ENCODE results near the gene SLC4A11.

DNA sequence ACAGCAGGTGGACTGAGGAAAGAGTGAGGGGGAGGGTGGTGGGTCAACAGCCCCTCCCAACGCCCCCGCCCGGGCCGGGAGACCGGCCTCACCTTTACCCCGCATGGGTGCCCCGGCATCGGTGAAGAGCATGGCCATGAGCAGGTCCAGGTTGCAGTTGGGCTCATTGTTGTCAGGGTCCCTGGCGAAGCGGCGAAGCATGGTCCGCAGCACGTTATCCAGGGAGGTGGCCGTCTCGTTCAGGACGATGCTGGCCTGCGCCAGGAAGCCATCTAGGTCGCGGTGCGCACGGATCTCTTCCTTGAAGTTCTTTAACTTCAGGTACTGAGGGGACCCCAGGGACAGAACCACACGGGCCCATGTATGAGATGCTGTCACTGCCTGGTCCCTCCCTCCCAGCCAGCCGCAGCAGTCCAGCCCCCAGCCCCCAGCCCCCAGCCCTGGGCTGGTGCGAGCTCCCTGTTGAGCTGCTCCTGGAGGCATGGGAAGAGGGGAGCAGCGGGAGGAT is 4.9 kb downstream of the SLC4A11 start:
- no peak for TF ChIP-seq EZH2 (IDR thresholded peaks at IDR 0.05; ENCODE audit: borderline replicate concordance, insufficient read depth, low read length, poor library complexity, severe bottlenecking)
- TF ChIP-seq RAD21 (conservative IDR thresholded peaks at IDR 0.05) = no peak
- TF ChIP-seq, protein P1, sequence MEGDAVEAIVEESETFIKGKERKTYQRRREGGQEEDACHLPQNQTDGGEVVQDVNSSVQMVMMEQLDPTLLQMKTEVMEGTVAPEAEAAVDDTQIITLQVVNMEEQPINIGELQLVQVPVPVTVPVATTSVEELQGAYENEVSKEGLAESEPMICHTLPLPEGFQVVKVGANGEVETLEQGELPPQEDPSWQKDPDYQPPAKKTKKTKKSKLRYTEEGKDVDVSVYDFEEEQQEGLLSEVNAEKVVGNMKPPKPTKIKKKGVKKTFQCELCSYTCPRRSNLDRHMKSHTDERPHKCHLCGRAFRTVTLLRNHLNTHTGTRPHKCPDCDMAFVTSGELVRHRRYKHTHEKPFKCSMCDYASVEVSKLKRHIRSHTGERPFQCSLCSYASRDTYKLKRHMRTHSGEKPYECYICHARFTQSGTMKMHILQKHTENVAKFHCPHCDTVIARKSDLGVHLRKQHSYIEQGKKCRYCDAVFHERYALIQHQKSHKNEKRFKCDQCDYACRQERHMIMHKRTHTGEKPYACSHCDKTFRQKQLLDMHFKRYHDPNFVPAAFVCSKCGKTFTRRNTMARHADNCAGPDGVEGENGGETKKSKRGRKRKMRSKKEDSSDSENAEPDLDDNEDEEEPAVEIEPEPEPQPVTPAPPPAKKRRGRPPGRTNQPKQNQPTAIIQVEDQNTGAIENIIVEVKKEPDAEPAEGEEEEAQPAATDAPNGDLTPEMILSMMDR (IDR thresholded peaks at IDR 0.05; ENCODE audit: poor library complexity, severe bottlenecking) = no peak
- no peak for TF ChIP-seq POLR2AphosphoS5 (IDR thresholded peaks at IDR 0.05)
- TF ChIP-seq SMC3 (conservative IDR thresholded peaks at IDR 0.05; ENCODE audit: poor library complexity) = no peak
- TF ChIP-seq, protein P2, sequence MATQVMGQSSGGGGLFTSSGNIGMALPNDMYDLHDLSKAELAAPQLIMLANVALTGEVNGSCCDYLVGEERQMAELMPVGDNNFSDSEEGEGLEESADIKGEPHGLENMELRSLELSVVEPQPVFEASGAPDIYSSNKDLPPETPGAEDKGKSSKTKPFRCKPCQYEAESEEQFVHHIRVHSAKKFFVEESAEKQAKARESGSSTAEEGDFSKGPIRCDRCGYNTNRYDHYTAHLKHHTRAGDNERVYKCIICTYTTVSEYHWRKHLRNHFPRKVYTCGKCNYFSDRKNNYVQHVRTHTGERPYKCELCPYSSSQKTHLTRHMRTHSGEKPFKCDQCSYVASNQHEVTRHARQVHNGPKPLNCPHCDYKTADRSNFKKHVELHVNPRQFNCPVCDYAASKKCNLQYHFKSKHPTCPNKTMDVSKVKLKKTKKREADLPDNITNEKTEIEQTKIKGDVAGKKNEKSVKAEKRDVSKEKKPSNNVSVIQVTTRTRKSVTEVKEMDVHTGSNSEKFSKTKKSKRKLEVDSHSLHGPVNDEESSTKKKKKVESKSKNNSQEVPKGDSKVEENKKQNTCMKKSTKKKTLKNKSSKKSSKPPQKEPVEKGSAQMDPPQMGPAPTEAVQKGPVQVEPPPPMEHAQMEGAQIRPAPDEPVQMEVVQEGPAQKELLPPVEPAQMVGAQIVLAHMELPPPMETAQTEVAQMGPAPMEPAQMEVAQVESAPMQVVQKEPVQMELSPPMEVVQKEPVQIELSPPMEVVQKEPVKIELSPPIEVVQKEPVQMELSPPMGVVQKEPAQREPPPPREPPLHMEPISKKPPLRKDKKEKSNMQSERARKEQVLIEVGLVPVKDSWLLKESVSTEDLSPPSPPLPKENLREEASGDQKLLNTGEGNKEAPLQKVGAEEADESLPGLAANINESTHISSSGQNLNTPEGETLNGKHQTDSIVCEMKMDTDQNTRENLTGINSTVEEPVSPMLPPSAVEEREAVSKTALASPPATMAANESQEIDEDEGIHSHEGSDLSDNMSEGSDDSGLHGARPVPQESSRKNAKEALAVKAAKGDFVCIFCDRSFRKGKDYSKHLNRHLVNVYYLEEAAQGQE (IDR thresholded peaks at IDR 0.05; ENCODE audit: borderline replicate concordance) = no peak
- no peak for TF ChIP-seq TAF1 (IDR thresholded peaks at IDR 0.05; ENCODE audit: low read depth)
- TF ChIP-seq EP300 (conservative IDR thresholded peaks at IDR 0.05; ENCODE audit: poor library complexity, severe bottlenecking) = no peak
